Measurements from ENCODE around the gene CLEC16A.

DNA sequence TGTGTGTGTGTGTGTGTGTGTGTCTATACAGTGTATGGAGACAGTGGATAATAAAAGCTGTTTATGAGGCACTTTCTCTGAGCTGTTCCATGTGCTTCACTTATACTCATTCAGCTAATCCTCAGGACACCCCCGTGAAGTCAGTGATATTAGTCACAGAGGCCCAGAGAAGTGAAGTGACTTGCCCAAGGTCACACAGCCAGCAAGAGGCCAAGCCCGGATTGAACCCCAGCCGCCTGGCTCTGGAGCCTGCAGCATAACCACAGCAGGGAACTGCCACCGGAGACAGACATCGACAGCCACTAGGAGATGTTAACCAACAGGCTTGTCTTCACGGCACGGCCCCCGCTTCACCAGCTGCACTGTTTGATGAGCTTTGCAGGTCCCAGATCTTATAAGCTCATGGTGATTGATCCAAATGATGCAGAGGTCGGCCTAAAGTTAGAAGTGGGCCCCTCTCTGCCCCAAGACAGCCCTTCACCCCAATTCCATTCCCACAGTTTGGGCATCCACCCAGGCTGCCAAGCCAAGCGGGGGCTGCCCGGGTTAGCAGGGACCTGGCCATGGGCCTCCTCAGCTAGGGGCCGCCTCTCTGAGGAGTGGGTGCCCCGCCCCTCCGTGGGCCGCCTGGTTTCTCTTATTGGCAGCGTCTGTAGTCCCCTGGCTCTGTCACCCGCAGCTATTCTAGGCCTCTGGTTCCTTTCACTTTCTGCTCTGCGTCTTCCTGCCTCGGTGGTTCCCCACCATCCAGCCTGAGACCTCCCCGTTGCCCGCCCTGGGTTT lies 280.7 kb downstream of the CLEC16A start:
- TF ChIP-seq, protein P1, sequence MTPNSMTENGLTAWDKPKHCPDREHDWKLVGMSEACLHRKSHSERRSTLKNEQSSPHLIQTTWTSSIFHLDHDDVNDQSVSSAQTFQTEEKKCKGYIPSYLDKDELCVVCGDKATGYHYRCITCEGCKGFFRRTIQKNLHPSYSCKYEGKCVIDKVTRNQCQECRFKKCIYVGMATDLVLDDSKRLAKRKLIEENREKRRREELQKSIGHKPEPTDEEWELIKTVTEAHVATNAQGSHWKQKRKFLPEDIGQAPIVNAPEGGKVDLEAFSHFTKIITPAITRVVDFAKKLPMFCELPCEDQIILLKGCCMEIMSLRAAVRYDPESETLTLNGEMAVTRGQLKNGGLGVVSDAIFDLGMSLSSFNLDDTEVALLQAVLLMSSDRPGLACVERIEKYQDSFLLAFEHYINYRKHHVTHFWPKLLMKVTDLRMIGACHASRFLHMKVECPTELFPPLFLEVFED (CRISPR knock-in tag; conservative IDR thresholded peaks at IDR 0.05), result no peak
- no peak for TF ChIP-seq BRCA1 (IDR thresholded peaks at IDR 0.05)
- TF ChIP-seq BRCA1 (CRISPR knock-in tag; IDR thresholded peaks at IDR 0.05), result no peak
- no peak for TF ChIP-seq CTCF (IDR thresholded peaks at IDR 0.05 in 2 of 3, conservative IDR thresholded peaks at IDR 0.05 in 1 of 3; ENCODE audit: insufficient read depth in 2 of 3, low read depth in 1 of 3, low read length in 3 of 3)
- TF ChIP-seq POLR2G (IDR thresholded peaks at IDR 0.05; ENCODE audit: low read depth, low read length), result no peak
- no peak for TF ChIP-seq CHD4 (IDR thresholded peaks at IDR 0.05; ENCODE audit: insufficient read depth, insufficient replicate concordance, low read depth, low read length, poor library complexity, severe bottlenecking)
- TF ChIP-seq MXI1 (IDR thresholded peaks at IDR 0.05; ENCODE audit: low read depth, low read length), result no peak
- TF ChIP-seq POLR2AphosphoS5 (IDR thresholded peaks at IDR 0.05; ENCODE audit: control insufficient read depth, insufficient read depth, low read depth, low read length), result no peak

Measured in K562 (cell line).